ENCODE results near the gene ZMYM2.

- TF ChIP-seq PBX3 (IDR thresholded peaks at IDR 0.05; ENCODE audit: insufficient replicate concordance, low read depth, low read length) (no peak), BHLHE40 (IDR thresholded peaks at IDR 0.05; ENCODE audit: borderline replicate concordance in 1 of 2, low read depth in 2 of 2, low read length in 1 of 2) (no peak), POLR2AphosphoS5 (IDR thresholded peaks at IDR 0.05; ENCODE audit: low read length) (no peak), MTA3 (IDR thresholded peaks at IDR 0.05; ENCODE audit: borderline replicate concordance, low read length) (no peak), SMAD1 (IDR thresholded peaks at IDR 0.05; ENCODE audit: low read depth, partially characterized antibody) (no peak), CTCF (IDR thresholded peaks at IDR 0.05 in 2 of 3, conservative IDR thresholded peaks at IDR 0.05 in 1 of 3; ENCODE audit: control insufficient read depth in 2 of 3, extremely low read depth in 1 of 3, insufficient read depth in 1 of 3, low read depth in 3 of 3, low read length in 3 of 3) (no peak), MAX (IDR thresholded peaks at IDR 0.05; ENCODE audit: low read depth, low read length) (no peak)
These were observed 168.2 kb downstream of the ZMYM2 start for GRCh38 chr13:20126541-20127261.
